Liver (tissue), 3 donors: ENCODE results near the gene IPO5.

Source experiments
- ATF3 ChIP-seq: IDR thresholded peaks from 2 replicates; pipeline ENCODE4 v1.6.1; 2016; ENCODE audit warnings: antibody characterized with exemption
- CTCF ChIP-seq: fragments of 150-350 bp; IDR thresholded peaks from 2 replicates; pipeline ENCODE4 v1.5.1; 2017; ENCODE audit warnings: improper control_type of control experiment, low read depth, low read length; ENCODE audit not compliant: missing input control
- EGR1 ChIP-seq, 2 donors: IDR thresholded peaks; 2 replicates each; pipeline ENCODE4 v1.6.1; 2016 to 2018; ENCODE audit warnings: antibody characterized with exemption in 2 of 2, low read depth in 2 of 2
- FOXA1 ChIP-seq: IDR thresholded peaks from 2 replicates; pipeline ENCODE4 v1.6.1; 2016; ENCODE audit warnings: antibody characterized with exemption
- GABPA ChIP-seq, 2 donors: IDR thresholded peaks in 1 of 2; conservative IDR thresholded peaks in 1 of 2; 2 replicates each; pipeline ENCODE4 v1.6.1; 2016; ENCODE audit warnings: antibody characterized with exemption in 2 of 2, mild to moderate bottlenecking in 1 of 2, moderate library complexity in 1 of 2
- JUND ChIP-seq, 2 donors: IDR thresholded peaks; 2 replicates each; pipeline ENCODE4 v1.6.1; 2016; ENCODE audit warnings: antibody characterized with exemption in 2 of 2
- RAD21 ChIP-seq, 2 donors: IDR thresholded peaks; 2 replicates each; pipeline ENCODE4 v1.6.1; 2016; ENCODE audit warnings: antibody characterized with exemption in 2 of 2, mild to moderate bottlenecking in 2 of 2
- RXRA ChIP-seq, 2 donors: IDR thresholded peaks; 2 replicates each; pipeline ENCODE4 v1.6.1; 2017 to 2018; ENCODE audit warnings: antibody characterized with exemption in 2 of 2, mild to moderate bottlenecking in 1 of 2
- SP1 ChIP-seq: IDR thresholded peaks from 2 replicates; pipeline ENCODE4 v1.6.1; 2018; ENCODE audit warnings: antibody characterized with exemption, mild to moderate bottlenecking
- TAF1 ChIP-seq: conservative IDR thresholded peaks from 2 replicates; pipeline ENCODE4 v1.6.1; 2016; ENCODE audit warnings: antibody characterized with exemption, mild to moderate bottlenecking
- YY1 ChIP-seq: IDR thresholded peaks from 2 replicates; pipeline ENCODE4 v1.6.1; 2016; ENCODE audit warnings: antibody characterized with exemption, mild to moderate bottlenecking
- ZBTB33 ChIP-seq: IDR thresholded peaks from 2 replicates; pipeline ENCODE4 v1.6.1; 2016; ENCODE audit warnings: antibody characterized with exemption
- TF ChIP-seq, protein P1 (sequence below): IDR thresholded peaks from 2 replicates; pipeline ENCODE4 v1.6.1; 2016; ENCODE audit warnings: antibody characterized with exemption, mild to moderate bottlenecking
- TF ChIP-seq, protein P2 (sequence below): IDR thresholded peaks from 2 replicates; pipeline ENCODE4 v1.6.1; 2016; ENCODE audit warnings: antibody characterized with exemption
- donor health status: healthy.
- donor health status: healthy.

GRCh38 chr13:98020271-98020670 is 66.8 kb downstream of the IPO5 start:
- no peak for TF ChIP-seq CTCF
- no peak for TF ChIP-seq YY1
- no peak for TF ChIP-seq SP1
- no peak for TF ChIP-seq EGR1 (IDR thresholded peaks at IDR 0.05; ENCODE audit: low read depth in 2 of 2)
- TF ChIP-seq GABPA (IDR thresholded peaks at IDR 0.05 in 1 of 2, conservative IDR thresholded peaks at IDR 0.05 in 1 of 2): no peak
- TF ChIP-seq, protein P1, sequence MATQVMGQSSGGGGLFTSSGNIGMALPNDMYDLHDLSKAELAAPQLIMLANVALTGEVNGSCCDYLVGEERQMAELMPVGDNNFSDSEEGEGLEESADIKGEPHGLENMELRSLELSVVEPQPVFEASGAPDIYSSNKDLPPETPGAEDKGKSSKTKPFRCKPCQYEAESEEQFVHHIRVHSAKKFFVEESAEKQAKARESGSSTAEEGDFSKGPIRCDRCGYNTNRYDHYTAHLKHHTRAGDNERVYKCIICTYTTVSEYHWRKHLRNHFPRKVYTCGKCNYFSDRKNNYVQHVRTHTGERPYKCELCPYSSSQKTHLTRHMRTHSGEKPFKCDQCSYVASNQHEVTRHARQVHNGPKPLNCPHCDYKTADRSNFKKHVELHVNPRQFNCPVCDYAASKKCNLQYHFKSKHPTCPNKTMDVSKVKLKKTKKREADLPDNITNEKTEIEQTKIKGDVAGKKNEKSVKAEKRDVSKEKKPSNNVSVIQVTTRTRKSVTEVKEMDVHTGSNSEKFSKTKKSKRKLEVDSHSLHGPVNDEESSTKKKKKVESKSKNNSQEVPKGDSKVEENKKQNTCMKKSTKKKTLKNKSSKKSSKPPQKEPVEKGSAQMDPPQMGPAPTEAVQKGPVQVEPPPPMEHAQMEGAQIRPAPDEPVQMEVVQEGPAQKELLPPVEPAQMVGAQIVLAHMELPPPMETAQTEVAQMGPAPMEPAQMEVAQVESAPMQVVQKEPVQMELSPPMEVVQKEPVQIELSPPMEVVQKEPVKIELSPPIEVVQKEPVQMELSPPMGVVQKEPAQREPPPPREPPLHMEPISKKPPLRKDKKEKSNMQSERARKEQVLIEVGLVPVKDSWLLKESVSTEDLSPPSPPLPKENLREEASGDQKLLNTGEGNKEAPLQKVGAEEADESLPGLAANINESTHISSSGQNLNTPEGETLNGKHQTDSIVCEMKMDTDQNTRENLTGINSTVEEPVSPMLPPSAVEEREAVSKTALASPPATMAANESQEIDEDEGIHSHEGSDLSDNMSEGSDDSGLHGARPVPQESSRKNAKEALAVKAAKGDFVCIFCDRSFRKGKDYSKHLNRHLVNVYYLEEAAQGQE: no peak
- TF ChIP-seq ZBTB33: no peak
- TF ChIP-seq, protein P2, sequence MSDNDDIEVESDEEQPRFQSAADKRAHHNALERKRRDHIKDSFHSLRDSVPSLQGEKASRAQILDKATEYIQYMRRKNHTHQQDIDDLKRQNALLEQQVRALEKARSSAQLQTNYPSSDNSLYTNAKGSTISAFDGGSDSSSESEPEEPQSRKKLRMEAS: no peak
- no peak for TF ChIP-seq JUND (IDR thresholded peaks at IDR 0.05)
- TF ChIP-seq RAD21 (IDR thresholded peaks at IDR 0.05): no peak
- TF ChIP-seq RXRA (IDR thresholded peaks at IDR 0.05): no peak
- TF ChIP-seq TAF1: no peak
- TF ChIP-seq FOXA1: no peak
- TF ChIP-seq ATF3: no peak
